ENCODE measurements around the gene ID3.
"Not testable (repeated sequence)": the region's sequence is repeated elsewhere in the genome, so short reads cannot be mapped to it uniquely, and the experiment has no call there.

The ID3 gene

GRCh38 chr1:23588749-23589548 lies 29.6 kb upstream of the ID3 start:
- TF ChIP-seq CTCF (IDR thresholded peaks at IDR 0.05; ENCODE audit: low read length) (no peak), EZH2 (IDR thresholded peaks at IDR 0.05; ENCODE audit: borderline replicate concordance, low read length) (no peak)
- Histone ChIP-seq H4K20me1 (ENCODE audit: insufficient read depth, low read length) (no peaks in the 10 kb centered on the region), H3K9me3 (ENCODE audit: low read length) (no peaks in the 10 kb centered on the region), H3K4me2 (ENCODE audit: low read length) (peak overlapping the region; percentile 12; the same call in 1 of the 2 replicates), H3K9me2 (ENCODE audit: low read depth, low read length) (no peaks in the 10 kb centered on the region), H3K4me3 (ENCODE audit: low read depth, low read length, poor library complexity, severe bottlenecking) (no peak overlapping the region), H3K27ac (ENCODE audit: low read depth, low read length, poor library complexity, severe bottlenecking) (peak overlapping the region; percentile 99), H3K27me3 (ENCODE audit: insufficient read depth, low read length) (no peaks in the 10 kb centered on the region), H3F3A (ENCODE audit: insufficient read depth, low read length) (peaks cover 27% of the 10 kb centered on the region), H2AFZ (ENCODE audit: low read length) (no peak overlapping the region), H3K4me1 (ENCODE audit: insufficient read depth, low read length, severe bottlenecking) (peaks cover 57% of the 10 kb centered on the region), H3K9ac (ENCODE audit: low read length) (no peak overlapping the region; the same call in 1 of the 2 replicates), H3K36me3 (ENCODE audit: insufficient read depth, low read length) (no peaks in the 10 kb centered on the region), H3K79me2 (ENCODE audit: insufficient read depth, low read length) (no peaks in the 10 kb centered on the region)

GRCh38 chr1:23585321-23586022 lies 26.2 kb upstream of the ID3 start:
- Histone ChIP-seq H3K9me2 (ENCODE audit: low read depth, low read length) (no peaks in the 10 kb centered on the region), H3K27me3 (ENCODE audit: insufficient read depth, low read length) (no peaks in the 10 kb centered on the region), H3K9me3 (ENCODE audit: low read length) (no peaks in the 10 kb centered on the region), H3K36me3 (ENCODE audit: insufficient read depth, low read length) (no peaks in the 10 kb centered on the region), H3K4me2 (ENCODE audit: low read length) (no peak overlapping the region), H2AFZ (ENCODE audit: low read length) (no peak overlapping the region), H3K27ac (ENCODE audit: low read depth, low read length, poor library complexity, severe bottlenecking) (no peak overlapping the region), H3K4me1 (ENCODE audit: insufficient read depth, low read length, severe bottlenecking) (peaks cover 49% of the 10 kb centered on the region), H4K20me1 (ENCODE audit: insufficient read depth, low read length) (no peaks in the 10 kb centered on the region), H3K9ac (ENCODE audit: low read length) (no peak overlapping the region), H3K4me3 (ENCODE audit: low read depth, low read length, poor library complexity, severe bottlenecking) (no peak overlapping the region), H3K79me2 (ENCODE audit: insufficient read depth, low read length) (no peaks in the 10 kb centered on the region), H3F3A (ENCODE audit: insufficient read depth, low read length) (peaks cover 9% of the 10 kb centered on the region; the same call in 1 of the 2 replicates)
- TF ChIP-seq EZH2 (IDR thresholded peaks at IDR 0.05; ENCODE audit: borderline replicate concordance, low read length) (no peak), CTCF (IDR thresholded peaks at IDR 0.05; ENCODE audit: low read length) (no peak)

DNA sequence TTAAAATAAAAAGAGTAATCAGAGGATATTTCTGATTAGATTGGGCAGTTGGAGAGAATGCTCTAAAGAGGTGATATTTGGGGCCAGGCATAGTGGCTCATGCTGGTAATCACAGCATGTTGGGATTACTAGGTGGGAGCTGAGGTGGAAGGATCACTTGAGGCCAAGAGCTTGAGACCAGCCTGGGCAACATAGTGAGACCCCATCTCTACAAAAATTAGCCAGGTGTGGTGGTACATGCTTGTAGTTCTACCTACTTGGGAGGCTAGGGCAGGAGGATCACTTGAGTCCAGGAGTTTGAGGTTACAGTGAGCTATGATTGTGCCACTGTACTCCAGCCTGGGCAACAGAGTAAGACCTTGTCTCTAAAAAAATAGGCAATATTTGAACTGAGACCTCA lies 24.4 kb upstream of the ID3 start:
- not testable (repeated sequence) for H3K4me3 ChIP-seq (ENCODE audit: low read depth, low read length, poor library complexity, severe bottlenecking); H2AFZ ChIP-seq (ENCODE audit: low read length); H3K9me2 ChIP-seq (ENCODE audit: low read depth, low read length); H3K79me2 ChIP-seq (ENCODE audit: insufficient read depth, low read length); H4K20me1 ChIP-seq (ENCODE audit: insufficient read depth, low read length); H3K27me3 ChIP-seq (ENCODE audit: insufficient read depth, low read length); H3K4me2 ChIP-seq (ENCODE audit: low read length); H3K36me3 ChIP-seq (ENCODE audit: insufficient read depth, low read length); H3K9ac ChIP-seq (ENCODE audit: low read length); H3F3A ChIP-seq (ENCODE audit: insufficient read depth, low read length); H3K9me3 ChIP-seq (ENCODE audit: low read length)
- Histone ChIP-seq H3K27ac (ENCODE audit: low read depth, low read length, poor library complexity, severe bottlenecking) (peak overlapping the region; percentile 35), H3K4me1 (ENCODE audit: insufficient read depth, low read length, severe bottlenecking) (peaks cover 47% of the 10 kb centered on the region)
